Gastroesophageal sphincter (tissue), 4 donors: ENCODE measurements around the gene PARM1. TPM values are rescaled to one million over a fixed set of nuclear protein-coding genes. Genes with fewer than 3 reads are reported as not detected.

Experiments used
- ATAC-seq: fragments of 150-250 bp; one replicate; pipeline ENCODE4 v1.9.1; 2016; ENCODE audit warnings: mild to moderate bottlenecking, moderate library complexity
- H3K27ac ChIP-seq, 4 donors: fragments of 200-600 bp; sonication (generic) in 3 of 4; 1 replicate in 3 of 4; 2 replicates in 1 of 4; pipeline ENCODE4 v1.5.1; 2016 to 2019
- H3K27me3 ChIP-seq: fragments of 200-600 bp; sonication (generic); one replicate; pipeline ENCODE4 v1.5.1; 2019
- H3K36me3 ChIP-seq, 2 donors: fragments of 200-600 bp; sonication (generic); one replicate each; pipeline ENCODE4 v1.5.1; 2019; ENCODE audit warnings: control low read depth in 1 of 2
- H3K4me1 ChIP-seq, 3 donors: fragments of 200-600 bp; sonication (generic); 1 replicate in 2 of 3; 2 replicates in 1 of 3; pipeline ENCODE4 v1.5.1; 2016 to 2019; ENCODE audit warnings: control low read depth in 2 of 3
- H3K4me3 ChIP-seq, 2 donors: fragments of 200-600 bp; sonication (generic); one replicate each; pipeline ENCODE4 v1.5.1; 2019; ENCODE audit warnings: mild to moderate bottlenecking in 1 of 2, moderate library complexity in 1 of 2
- H3K9me3 ChIP-seq, 3 donors: fragments of 200-600 bp; sonication (generic); one replicate each; pipeline ENCODE4 v1.5.1; 2017 to 2019; ENCODE audit warnings: control low read depth in 2 of 3
- CTCF ChIP-seq, 4 experiments: fragments of 200-600 bp in 2 of 4; fragments of 450-650 bp in 2 of 4; sonication (generic) in 1 of 4; IDR thresholded peaks; one replicate each; pipeline ENCODE4 v1.5.1; 2017 to 2019; ENCODE audit warnings: antibody characterized with exemption in 4 of 4, mild to moderate bottlenecking in 2 of 4, moderate library complexity in 2 of 4
- EP300 ChIP-seq: sonication (generic); formaldehyde crosslinking; IDR thresholded peaks from one replicate; pipeline ENCODE4 v1.6.1; 2017; ENCODE audit warnings: antibody characterized with exemption, mild to moderate bottlenecking
- POLR2A ChIP-seq, 2 donors: fragments of 450-650 bp; IDR thresholded peaks; one replicate each; pipeline ENCODE4 v1.6.1; 2017; ENCODE audit warnings: antibody characterized with exemption in 2 of 2, mild to moderate bottlenecking in 2 of 2, moderate library complexity in 1 of 2
- POLR2AphosphoS5 ChIP-seq: sonication (generic); formaldehyde crosslinking; IDR thresholded peaks from one replicate; pipeline ENCODE4 v1.6.1; 2017; ENCODE audit warnings: antibody characterized with exemption
- WGBS, 2 donors: methylation state at CpG; one replicate each; pipeline ENCODE4 v1.1.5; 2018; ENCODE audit warnings: low coverage in 1 of 2; 5-methylcytosine and 5-hydroxymethylcytosine counted together
- total RNA-seq, 4 donors: library from RNA; depleted of rRNA; stranded (reverse); fragments of >200 nt; gene quantifications; one replicate each; pipeline ENCODE4 v1.1.0, GENCODE V29; 2016

PARM1 gene
- total RNA-seq, 4 donors from 2014 or later: 17.7 to 24.1 (median 21.4) TPM

- Histone ChIP-seq H3K36me3 (peaks cover 0 to 13% of the 10 kb centered on the region in 2 donors), H3K27ac (no peak overlapping the region), H3K4me3 (no peak overlapping the region), H3K9me3 (peaks cover 0 to 9% (median 0%) of the 10 kb centered on the region in 3 donors), H3K27me3 (no peaks in the 10 kb centered on the region), H3K4me1 (no peaks in the 10 kb centered on the region)
- WGBS, 2 donors: 68 to 89% methylated on average over 1 to 4 of the region's 4 CpGs
- TF ChIP-seq EP300 (no peak), POLR2A (IDR thresholded peaks at IDR 0.05) (no peak), CTCF (IDR thresholded peaks at IDR 0.05) (no peak), POLR2AphosphoS5 (no peak)
- ATAC-seq: no peak
These were observed 78.3 kb downstream of the PARM1 start for GRCh38 chr4:75011131-75011795.

GRCh38 chr4:75015627-75016026 lies 82.7 kb downstream of the PARM1 start:
- 57 to 63% methylated on average over 1 to 2 of the region's 2 CpGs for WGBS, 2 donors
- Histone ChIP-seq H3K27me3 (no peaks in the 10 kb centered on the region), H3K27ac (no peak overlapping the region), H3K4me1 (no peaks in the 10 kb centered on the region), H3K4me3 (no peak overlapping the region), H3K36me3 (peaks cover 0 to 13% of the 10 kb centered on the region in 2 donors), H3K9me3 (no peaks in the 10 kb centered on the region)
- TF ChIP-seq CTCF (IDR thresholded peaks at IDR 0.05) (no peak), POLR2A (IDR thresholded peaks at IDR 0.05) (no peak), POLR2AphosphoS5 (no peak), EP300 (no peak)
- ATAC-seq: no peak

- ATAC-seq: no peak
- TF ChIP-seq POLR2A (IDR thresholded peaks at IDR 0.05): no peak
- no peak for TF ChIP-seq CTCF (IDR thresholded peaks at IDR 0.05)
- TF ChIP-seq EP300: no peak
- Histone ChIP-seq H3K36me3 (peaks cover 0 to 13% of the 10 kb centered on the region in 2 donors), H3K27me3 (no peaks in the 10 kb centered on the region), H3K4me3 (no peak overlapping the region), H3K4me1 (no peaks in the 10 kb centered on the region), H3K27ac (no peak overlapping the region), H3K9me3 (no peaks in the 10 kb centered on the region)
- WGBS, 2 donors: 61 to 71% methylated on average over 4 to 6 of the region's 6 CpGs
These were observed 83.6 kb downstream of the PARM1 start for GRCh38 chr4:75016472-75016871.

GRCh38 chr4:75018811-75019479 lies 86.0 kb downstream of the PARM1 start:
- TF ChIP-seq EP300 (no peak), CTCF (IDR thresholded peaks at IDR 0.05) (no peak), POLR2A (IDR thresholded peaks at IDR 0.05) (no peak), POLR2AphosphoS5 (no peak)
- no peak for ATAC-seq
- no peak overlapping the region for H3K27ac ChIP-seq
- H3K9me3 ChIP-seq: no peaks in the 10 kb centered on the region
- no peaks in the 10 kb centered on the region for H3K27me3 ChIP-seq
- 71 to 88% methylated on average over 1 to 3 of the region's 3 CpGs for WGBS, 2 donors
- no peaks in the 10 kb centered on the region for H3K36me3 ChIP-seq
- H3K4me1 ChIP-seq: no peaks in the 10 kb centered on the region
- H3K4me3 ChIP-seq: no peak overlapping the region

GRCh38 chr4:75025431-75025830 lies 92.5 kb downstream of the PARM1 start:
- H3K36me3 ChIP-seq: no peaks in the 10 kb centered on the region
- H3K4me3 ChIP-seq: no peak overlapping the region
- 81 to 89% methylated on average over 5 of the region's 5 CpGs for WGBS, 2 donors
- H3K27ac ChIP-seq: no peak overlapping the region
- H3K4me1 ChIP-seq: no peaks in the 10 kb centered on the region
- H3K27me3 ChIP-seq: no peaks in the 10 kb centered on the region
- ATAC-seq: no peak
- no peak for TF ChIP-seq CTCF (IDR thresholded peaks at IDR 0.05)
- TF ChIP-seq POLR2A (IDR thresholded peaks at IDR 0.05): no peak
- no peak for TF ChIP-seq POLR2AphosphoS5
- no peak for TF ChIP-seq EP300
- no peaks in the 10 kb centered on the region for H3K9me3 ChIP-seq
